Measurements from ENCODE around the gene SH3RF2. TPM values are rescaled to one million over a fixed set of nuclear protein-coding genes. Genes with fewer than 3 reads are reported as not detected.
"Not testable (repeated sequence)": the region's sequence is repeated elsewhere in the genome, so short reads cannot be mapped to it uniquely, and the experiment has no call there.

SH3RF2 gene
- total RNA-seq, 4 donors from 2014 or later, result 39.6 to 118 (median 96.0) TPM

DNA sequence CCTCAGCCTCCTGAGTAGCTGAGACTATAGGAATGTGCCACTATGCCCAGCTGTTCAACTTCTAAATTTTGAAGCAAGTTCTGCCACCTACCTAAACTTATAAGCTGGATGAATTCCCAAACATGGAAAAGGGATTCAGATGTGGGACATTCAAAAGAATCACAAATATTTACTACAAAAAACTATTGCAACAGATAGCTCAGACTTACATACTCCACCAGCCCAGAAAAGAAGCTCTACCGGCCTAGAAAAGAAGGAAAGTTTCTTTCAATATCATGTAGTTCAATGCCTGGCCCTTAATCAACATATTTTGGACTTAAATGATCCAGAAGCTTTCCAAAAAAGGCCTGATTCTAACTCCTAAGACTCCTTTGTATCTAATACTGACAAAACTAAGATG lies 23.8 kb downstream of the SH3RF2 start:
- DNase-seq, result no peak
- Histone ChIP-seq H3K36me3 (no peaks in the 10 kb centered on the region), H3K9me3 (no peaks in the 10 kb centered on the region), H3K27me3 (no peaks in the 10 kb centered on the region), H3K4me3 (no peak overlapping the region), H3K4me1 (peaks cover 0 to 3% (median 0%) of the 10 kb centered on the region in 4 donors), H3K27ac (no peak overlapping the region)
- TF ChIP-seq POLR2A (IDR thresholded peaks at IDR 0.05), result no peak
- TF ChIP-seq, protein P1, sequence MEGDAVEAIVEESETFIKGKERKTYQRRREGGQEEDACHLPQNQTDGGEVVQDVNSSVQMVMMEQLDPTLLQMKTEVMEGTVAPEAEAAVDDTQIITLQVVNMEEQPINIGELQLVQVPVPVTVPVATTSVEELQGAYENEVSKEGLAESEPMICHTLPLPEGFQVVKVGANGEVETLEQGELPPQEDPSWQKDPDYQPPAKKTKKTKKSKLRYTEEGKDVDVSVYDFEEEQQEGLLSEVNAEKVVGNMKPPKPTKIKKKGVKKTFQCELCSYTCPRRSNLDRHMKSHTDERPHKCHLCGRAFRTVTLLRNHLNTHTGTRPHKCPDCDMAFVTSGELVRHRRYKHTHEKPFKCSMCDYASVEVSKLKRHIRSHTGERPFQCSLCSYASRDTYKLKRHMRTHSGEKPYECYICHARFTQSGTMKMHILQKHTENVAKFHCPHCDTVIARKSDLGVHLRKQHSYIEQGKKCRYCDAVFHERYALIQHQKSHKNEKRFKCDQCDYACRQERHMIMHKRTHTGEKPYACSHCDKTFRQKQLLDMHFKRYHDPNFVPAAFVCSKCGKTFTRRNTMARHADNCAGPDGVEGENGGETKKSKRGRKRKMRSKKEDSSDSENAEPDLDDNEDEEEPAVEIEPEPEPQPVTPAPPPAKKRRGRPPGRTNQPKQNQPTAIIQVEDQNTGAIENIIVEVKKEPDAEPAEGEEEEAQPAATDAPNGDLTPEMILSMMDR (IDR thresholded peaks at IDR 0.05), result no peak

DNA sequence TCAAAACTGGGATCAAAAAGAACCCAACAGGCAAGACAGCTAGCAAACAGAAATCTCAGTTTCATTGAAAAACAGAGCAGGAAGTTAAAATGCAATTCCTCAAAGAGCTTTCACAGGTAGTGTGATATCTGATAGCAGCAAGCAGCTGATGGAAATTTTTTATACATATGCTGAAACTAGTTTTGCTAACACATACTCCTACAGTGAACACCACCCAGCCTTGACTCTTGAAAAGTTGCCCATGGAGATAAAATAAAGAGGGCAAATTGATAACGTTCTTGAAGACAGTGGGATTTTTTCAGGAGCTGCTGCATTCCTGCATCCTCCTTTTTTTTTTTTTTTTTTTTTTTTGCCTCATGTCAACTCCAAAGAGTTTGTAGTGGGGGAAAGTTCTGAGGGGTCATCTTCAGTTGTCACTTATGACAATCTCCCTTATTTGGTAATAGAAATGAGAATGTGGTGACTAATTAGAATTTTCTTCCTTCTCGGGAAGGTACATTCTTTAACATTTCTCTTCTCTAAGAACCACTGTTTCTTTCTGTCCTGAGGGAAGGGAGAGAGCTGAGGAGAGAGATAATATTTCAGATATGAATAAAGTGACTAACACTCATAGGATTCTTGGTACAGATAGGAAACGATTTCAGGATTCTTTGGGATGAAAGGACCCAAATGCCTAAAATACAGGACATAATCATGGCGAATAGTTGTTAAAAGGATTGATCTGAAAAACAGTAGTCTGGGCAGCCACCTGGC lies 24.6 kb downstream of the SH3RF2 start:
- no peak overlapping the region for H3K27ac ChIP-seq
- H3K27me3 ChIP-seq, result no peaks in the 10 kb centered on the region
- DNase-seq, result no peak
- TF ChIP-seq, protein P1 (IDR thresholded peaks at IDR 0.05), result no peak
- TF ChIP-seq POLR2A (IDR thresholded peaks at IDR 0.05), result no peak
- H3K36me3 ChIP-seq, result no peaks in the 10 kb centered on the region
- H3K4me1 ChIP-seq, result no peaks in the 10 kb centered on the region
- no peaks in the 10 kb centered on the region for H3K9me3 ChIP-seq
- no peak overlapping the region for H3K4me3 ChIP-seq

DNA sequence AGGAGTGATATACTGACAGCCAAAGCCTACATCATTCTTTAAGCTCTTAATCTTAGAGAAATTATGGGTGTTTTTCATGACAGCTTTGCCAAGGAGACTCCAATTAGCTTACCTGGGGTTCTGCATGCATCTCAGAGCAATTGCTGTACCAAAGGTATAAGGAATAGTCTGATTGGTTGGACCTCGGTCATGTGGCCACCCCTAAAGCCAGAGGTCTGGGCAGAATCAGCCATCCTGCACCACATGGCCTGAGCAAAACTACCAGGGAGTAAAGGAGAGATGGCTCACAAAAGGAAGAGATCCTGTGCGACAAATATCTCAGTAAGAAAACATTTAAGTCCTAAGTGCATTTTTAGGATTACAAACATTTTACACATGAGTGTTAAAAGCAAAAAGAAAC lies 25.6 kb downstream of the SH3RF2 start:
- Histone ChIP-seq H3K9me3 (no peaks in the 10 kb centered on the region), H3K27ac (no peak overlapping the region), H3K4me1 (no peaks in the 10 kb centered on the region), H3K4me3 (no peak overlapping the region), H3K36me3 (no peaks in the 10 kb centered on the region), H3K27me3 (no peaks in the 10 kb centered on the region)
- no peak for DNase-seq
- no peak for TF ChIP-seq POLR2A (IDR thresholded peaks at IDR 0.05)
- TF ChIP-seq, protein P1 (IDR thresholded peaks at IDR 0.05), result no peak

DNA sequence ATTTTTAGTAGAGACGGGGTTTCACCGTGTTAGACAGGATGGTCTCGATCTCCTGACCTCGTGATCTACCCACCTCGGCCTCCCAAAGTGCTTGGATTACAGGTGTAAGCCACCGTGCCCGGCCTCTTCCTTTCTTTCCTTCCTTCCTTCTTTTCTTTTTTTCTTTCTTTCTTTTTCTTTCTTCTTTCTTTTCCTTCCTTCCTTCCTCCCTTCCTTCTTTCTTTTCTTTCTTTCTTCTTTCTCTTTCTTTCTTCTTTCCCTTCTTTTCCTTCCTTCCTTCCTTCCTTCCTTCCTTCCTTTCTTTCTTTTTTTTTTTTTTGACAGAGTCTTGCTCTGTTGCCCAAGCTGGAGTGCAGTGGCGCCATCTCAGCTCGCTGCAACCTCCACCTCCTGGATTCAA lies 27.6 kb downstream of the SH3RF2 start:
- not testable (repeated sequence) for H3K4me3 ChIP-seq, H3K27ac ChIP-seq, H3K9me3 ChIP-seq, H3K27me3 ChIP-seq, DNase-seq, H3K36me3 ChIP-seq, H3K4me1 ChIP-seq

DNA sequence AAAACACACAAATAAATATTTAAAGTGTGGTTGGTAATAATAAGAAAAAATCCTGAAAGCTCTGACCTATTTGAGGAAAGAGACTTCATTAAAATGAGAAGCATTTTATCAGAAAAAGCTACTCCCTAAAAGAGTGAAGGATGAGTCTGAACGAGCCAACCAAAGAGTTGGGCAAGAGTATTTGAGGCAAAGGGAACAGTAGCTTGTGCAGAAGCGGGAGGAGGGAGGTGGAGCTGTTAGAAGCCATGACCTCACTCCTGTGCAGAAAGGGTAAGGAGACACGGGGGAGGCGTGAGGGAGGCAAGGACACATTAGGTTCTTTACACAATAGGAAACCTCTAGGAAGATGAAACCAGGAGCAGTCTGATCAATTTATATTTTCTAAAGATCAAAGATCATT lies 29.4 kb downstream of the SH3RF2 start:
- no peak for DNase-seq
- H3K27me3 ChIP-seq, result no peaks in the 10 kb centered on the region
- H3K27ac ChIP-seq, result no peak overlapping the region
- TF ChIP-seq POLR2A (IDR thresholded peaks at IDR 0.05), result no peak
- TF ChIP-seq, protein P1 (IDR thresholded peaks at IDR 0.05), result no peak
- H3K9me3 ChIP-seq, result no peaks in the 10 kb centered on the region
- H3K4me1 ChIP-seq, result no peaks in the 10 kb centered on the region
- no peak overlapping the region for H3K4me3 ChIP-seq
- H3K36me3 ChIP-seq, result no peaks in the 10 kb centered on the region

DNA sequence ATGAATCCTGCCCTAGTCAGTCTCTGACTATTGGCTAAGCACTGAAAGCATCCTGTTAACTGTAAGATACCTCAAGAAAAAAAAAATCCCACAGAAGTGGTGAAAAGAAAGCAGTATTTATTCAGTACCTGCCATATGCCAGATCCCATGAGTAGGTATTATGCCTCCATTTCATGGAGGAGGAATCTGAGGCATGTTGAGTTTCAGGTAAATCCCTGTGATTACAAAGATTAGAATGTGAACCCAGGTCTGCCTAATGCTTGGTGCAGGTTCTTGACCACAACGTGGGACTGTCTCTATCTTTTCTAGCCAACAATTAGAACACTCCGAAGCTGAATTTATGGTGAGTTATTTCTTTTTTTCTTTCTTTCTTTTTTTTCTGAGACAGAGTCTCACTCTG lies 30.9 kb downstream of the SH3RF2 start:
- no peak overlapping the region for H3K4me3 ChIP-seq
- DNase-seq, result no peak
- no peak overlapping the region for H3K27ac ChIP-seq
- H3K36me3 ChIP-seq, result no peaks in the 10 kb centered on the region
- H3K4me1 ChIP-seq, result no peaks in the 10 kb centered on the region
- no peaks in the 10 kb centered on the region for H3K27me3 ChIP-seq
- TF ChIP-seq, protein P1 (IDR thresholded peaks at IDR 0.05), result no peak
- no peak for TF ChIP-seq POLR2A (IDR thresholded peaks at IDR 0.05)
- no peaks in the 10 kb centered on the region for H3K9me3 ChIP-seq
